K562 (cell line): ENCODE results near the gene FCRL1. TPM values are rescaled to one million over a fixed set of nuclear protein-coding genes. Genes with fewer than 3 reads are reported as not detected.

ENCODE experiments used
- ATAC-seq: fragments of 200-7000 bp; cut with Tn5 transposase; 3 replicates; pipeline ENCODE4 v1.9.1; 2020; ENCODE audit warnings: moderate library complexity
- BruUV-seq: library from RNA; stranded (reverse); fragments of 400-500 nt; replicated peaks from 2 replicates; lab custom pipeline; 2021; lab: Mats Ljungman, UMichigan
- CTCF ChIA-PET: fragments of 300-600 bp; formaldehyde crosslinking; extraction: SDS; loops from one replicate; lab custom pipeline; 2021; ENCODE audit warnings: low intra/inter-chr PET ratio; lab: Yijun Ruan, JAX
- POLR2A ChIA-PET: fragments of 300-600, 350-650 bp; sonication (Branson Sonifier 250); formaldehyde crosslinking; extraction: SDS; loops from one replicate; lab custom pipeline; 2021; ENCODE audit warnings: antibody characterized with exemption, inconsistent platforms; lab: Yijun Ruan, JAX
- DNase-seq, 4 experiments: peaks; one replicate each; pipeline versions ENCODE4 v3.0.0 to v3.0.0-alpha.2; 2011 to 2018; ENCODE audit warnings: low spot score in 3 of 4, mixed read lengths in 3 of 4; ENCODE audit errors: extremely low read depth in 1 of 4
- FAIRE-seq: peaks from 2 replicates; lab custom pipeline; 2011; peaks lifted over from hg19 to GRCh38; lab: Jason Lieb, UNC
- H2AFZ ChIP-seq: 2 replicates; pipeline ENCODE4 v1.6.0; 2011; ENCODE audit warnings: low read depth, low read length, control low read depth, inconsistent platforms
- H3K27ac ChIP-seq: fragments of 200-600 bp; 3 replicates; pipeline ENCODE4 v1.8.0; 2011; ENCODE audit warnings: low read depth, mild to moderate bottlenecking, control low read depth, inconsistent platforms, low read length, moderate library complexity, mixed read lengths; ENCODE audit errors: extremely low read depth
- H3K27me3 ChIP-seq, 2 experiments: fragments of 300-600 bp in 1 of 2; 2 replicates in 1 of 2; 3 replicates in 1 of 2; pipeline versions ENCODE4 v1.6.0 to v1.8.0; 2011; ENCODE audit warnings: inconsistent platforms in 2 of 2, low read length in 2 of 2, mild to moderate bottlenecking in 1 of 2, mixed read lengths in 1 of 2, moderate library complexity in 1 of 2; ENCODE audit not compliant: control insufficient read depth in 2 of 2, insufficient read depth in 2 of 2
- H3K36me3 ChIP-seq: fragments of 300-600 bp; 3 replicates; pipeline ENCODE4 v1.8.0; 2011; ENCODE audit warnings: mild to moderate bottlenecking, low read length, inconsistent platforms; ENCODE audit not compliant: control insufficient read depth, insufficient read depth
- H3K4me1 ChIP-seq, 2 experiments: fragments of 200-600 bp in 1 of 2; replicated peaks in 1 of 2; 2 replicates in 1 of 2; 3 replicates in 1 of 2; pipeline versions ENCODE4 v1.5.1 to v1.8.0; 2011; ENCODE audit warnings: inconsistent platforms in 2 of 2, low read length in 2 of 2, mild to moderate bottlenecking in 1 of 2, mixed read lengths in 1 of 2, moderate library complexity in 1 of 2; ENCODE audit not compliant: control insufficient read depth in 2 of 2, insufficient read depth in 2 of 2
- H3K4me2 ChIP-seq: 2 replicates; pipeline ENCODE4 v1.6.1; 2011; ENCODE audit warnings: low read length, control low read depth, inconsistent platforms, mixed read lengths; ENCODE audit not compliant: insufficient read depth
- H3K4me3 ChIP-seq: fragments of 200-600 bp; sonication (generic), shearing (Covaris generic); 2 replicates; pipeline ENCODE4 v1.5.1; 2016; ENCODE audit warnings: control low read depth, inconsistent platforms
- H3K79me2 ChIP-seq: fragments of 200-600 bp; 3 replicates; pipeline ENCODE4 v1.8.0; 2011; ENCODE audit warnings: low read length, inconsistent platforms; ENCODE audit not compliant: control insufficient read depth, insufficient read depth
- H3K9ac ChIP-seq, 2 experiments: 2 replicates each; pipeline versions ENCODE4 v1.6.0 to v1.6.1; 2011; ENCODE audit warnings: low read depth in 2 of 2, low read length in 2 of 2, control low read depth in 1 of 2, inconsistent platforms in 1 of 2, mild to moderate bottlenecking in 1 of 2, mixed read lengths in 1 of 2; ENCODE audit not compliant: insufficient read depth in 1 of 2
- H3K9me1 ChIP-seq: one replicate; pipeline ENCODE4 v1.6.0; 2011; ENCODE audit warnings: inconsistent platforms, mild to moderate bottlenecking, low read length, moderate library complexity; ENCODE audit not compliant: control insufficient read depth, insufficient read depth
- H3K9me3 ChIP-seq: replicated peaks from 2 replicates; pipeline ENCODE4 v1.5.1; 2011; ENCODE audit warnings: low read depth, low read length, inconsistent platforms; ENCODE audit not compliant: control insufficient read depth, insufficient read depth
- H4K20me1 ChIP-seq: replicated peaks from 2 replicates; pipeline ENCODE4 v1.6.1; 2011; ENCODE audit warnings: low read length, inconsistent platforms, mixed read lengths; ENCODE audit not compliant: control insufficient read depth, insufficient read depth
- BACH1 ChIP-seq: fragments of 200-800 bp; sonication (Bioruptor generic); IDR thresholded peaks from 2 replicates; pipeline ENCODE4 v1.6.1; 2016; ENCODE audit warnings: missing genetic modification characterization, missing compliant biosample characterization
- EZH2 ChIP-seq: IDR thresholded peaks from 2 replicates; pipeline ENCODE4 v1.6.1; 2012; ENCODE audit warnings: low read depth, mild to moderate bottlenecking, inconsistent platforms, low read length, borderline replicate concordance
- HCFC1 ChIP-seq: IDR thresholded peaks from 2 replicates; pipeline ENCODE4 v1.6.1; 2012; ENCODE audit warnings: low read depth, low read length, improper control_type of control experiment
- NFXL1 ChIP-seq: fragments of 450-650 bp; formaldehyde crosslinking; IDR thresholded peaks from 2 replicates; pipeline ENCODE4 v1.4.0; 2021; ENCODE audit warnings: mild to moderate bottlenecking
- NUFIP1 ChIP-seq: fragments of 450-650 bp; IDR thresholded peaks from 2 replicates; pipeline ENCODE4 v1.6.1; 2018; ENCODE audit not compliant: partially characterized antibody
- PTBP1 ChIP-seq: fragments of 200-400 bp; formaldehyde crosslinking; IDR thresholded peaks from 2 replicates; pipeline ENCODE4 v1.6.1; 2017; ENCODE audit warnings: low read depth, low read length
- ZNF79 ChIP-seq: fragments of 250-450 bp; sonication (Bioruptor Pico); IDR thresholded peaks from 2 replicates; pipeline ENCODE4 v1.4.0; 2020; ENCODE audit warnings: low read depth, mild to moderate bottlenecking, moderate library complexity
- WGBS: fragments of 100-300 bp; shearing (Covaris generic); methylation state at CpG from one replicate; pipeline ENCODE4 v1.1.6; 2016; ENCODE audit warnings: low coverage, mixed read lengths; ENCODE audit not compliant: insufficient coverage; ENCODE audit errors: missing lambda C conversion rate; 5-methylcytosine and 5-hydroxymethylcytosine counted together
- in situ Hi-C: fragments of 300-500 bp; cut with MboI; formaldehyde crosslinking; loops from 4 replicates; pipeline ENCODE4 v1.15.0; 2018; ENCODE audit warnings: inconsistent platforms, mixed read lengths
- intact Hi-C: fragments of 100-400 bp; cut with micrococcal nuclease; formaldehyde crosslinking; loops from 2 replicates; pipeline ENCODE4 v1.14.2; 2022
- polyA plus RNA-seq, 8 experiments: library from polyadenylated mRNA; depleted of rRNA in 4 of 8; stranded (reverse) in 5 of 8; unstranded in 3 of 8; fragments of >200 nt; fragmentation: Nextera tagmentation in 2 of 8; fragmentation: Illumina TruSeq in 1 of 8; extraction: Ambion mirVana in 2 of 8; extraction: Trizol in 1 of 8; gene quantifications; 2 replicates each; pipeline versions ENCODE4 v1.2.1 to v1.2.3, GENCODE V29; 2011 to 2014; ENCODE audit warnings: inconsistent platforms in 1 of 8, missing spikeins in 1 of 8
- total RNA-seq, 7 experiments: library from RNA; depleted of rRNA in 6 of 7; stranded (reverse); fragments of >200 nt in 6 of 7; fragmentation: Illumina TruSeq in 2 of 7; extraction: Trizol in 2 of 7; gene quantifications; 2 replicates each; pipeline versions ENCODE4 v1.2.1 to v1.2.3, GENCODE V29; 2011 to 2021; ENCODE audit warnings: low replicate concordance in 1 of 7
- TF ChIP-seq, protein P1 (sequence below): fragments of 450-650 bp; formaldehyde crosslinking; IDR thresholded peaks from 2 replicates; pipeline ENCODE4 v1.4.0; 2020; ENCODE audit warnings: mild to moderate bottlenecking, mixed read lengths

FCRL1 gene
- total and polyA plus RNA-seq, 9 of the 15 experiments (the other 6 are each of a cell fraction or from before 2014, with no cell fraction given): not detected

DNA sequence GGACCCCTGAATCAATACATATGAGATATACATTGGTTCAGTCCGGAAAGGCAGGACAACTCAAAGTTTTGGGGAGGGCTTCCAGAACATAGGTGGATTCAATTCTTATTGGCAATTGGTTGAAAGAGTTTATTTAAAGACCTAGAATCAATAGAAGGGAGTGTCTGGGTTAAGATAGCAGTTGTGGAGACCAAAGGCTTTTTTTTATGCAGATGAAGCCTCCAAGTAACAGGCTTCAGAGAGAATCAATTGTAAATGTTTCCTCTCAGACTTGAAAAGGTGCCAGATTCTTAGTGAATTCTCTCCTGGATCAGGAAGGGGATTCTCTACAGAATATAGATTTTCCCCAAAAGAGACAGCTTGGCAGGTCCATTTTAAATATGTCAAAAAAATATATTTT, 48.7 kb upstream of the FCRL1 start:
- no peaks in the 10 kb centered on the region for H3K79me2 ChIP-seq
- H3K27ac ChIP-seq: no peak overlapping the region
- ATAC-seq (no peak), DNase-seq (no peak), FAIRE-seq (no peak)
- no peaks in the 10 kb centered on the region for H3K9me1 ChIP-seq
- H3K9ac ChIP-seq: no peak overlapping the region
- H3K4me3 ChIP-seq: no peak overlapping the region
- intact Hi-C loops: no loop called here
- H3K36me3 ChIP-seq: no peaks in the 10 kb centered on the region
- no peak overlapping the region for H3K4me2 ChIP-seq
- ChIA-PET CTCF (no interaction called here), POLR2A (no interaction called here)
- in situ Hi-C loops: no loop called here
- no peaks in the 10 kb centered on the region for H3K4me1 ChIP-seq
- H3K9me3 ChIP-seq: no peaks in the 10 kb centered on the region
- no TSS peak for BruUV-seq
- no peak for TF ChIP-seq ZNF79 (CRISPR knock-in tag)
- no peak for TF ChIP-seq NUFIP1
- TF ChIP-seq HCFC1: no peak
- TF ChIP-seq PTBP1: no peak
- TF ChIP-seq, protein P1, sequence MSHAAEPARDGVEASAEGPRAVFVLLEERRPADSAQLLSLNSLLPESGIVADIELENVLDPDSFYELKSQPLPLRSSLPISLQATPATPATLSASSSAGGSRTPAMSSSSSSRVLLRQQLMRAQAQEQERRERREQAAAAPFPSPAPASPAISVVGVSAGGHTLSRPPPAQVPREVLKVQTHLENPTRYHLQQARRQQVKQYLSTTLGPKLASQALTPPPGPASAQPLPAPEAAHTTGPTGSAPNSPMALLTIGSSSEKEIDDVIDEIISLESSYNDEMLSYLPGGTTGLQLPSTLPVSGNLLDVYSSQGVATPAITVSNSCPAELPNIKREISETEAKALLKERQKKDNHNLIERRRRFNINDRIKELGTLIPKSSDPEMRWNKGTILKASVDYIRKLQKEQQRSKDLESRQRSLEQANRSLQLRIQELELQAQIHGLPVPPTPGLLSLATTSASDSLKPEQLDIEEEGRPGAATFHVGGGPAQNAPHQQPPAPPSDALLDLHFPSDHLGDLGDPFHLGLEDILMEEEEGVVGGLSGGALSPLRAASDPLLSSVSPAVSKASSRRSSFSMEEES (CRISPR knock-in tag): no peak
- TF ChIP-seq EZH2: no peak
- no peak for TF ChIP-seq BACH1 (tag)
- TF ChIP-seq NFXL1 (CRISPR knock-in tag): no peak
- H4K20me1 ChIP-seq: no peaks in the 10 kb centered on the region
- no peak overlapping the region for H2AFZ ChIP-seq
- no peaks in the 10 kb centered on the region for H3K27me3 ChIP-seq
- WGBS: 9% methylated on average over 1 of the region's 1 CpG
